GM21367 (cell line): ENCODE measurements around the gene F3.
A peak's percentile ranks its signal among the peaks of the same experiment; 100 is the strongest.
"Not testable (repeated sequence)": the region's sequence is repeated elsewhere in the genome, so short reads cannot be mapped to it uniquely, and the experiment has no call there.

Experiments
- ATAC-seq: cut with Tn5 transposase; IDR thresholded peaks from one replicate; pipeline ENCODE4 v1.9.1; 2021; ENCODE audit not compliant: unreplicated experiment

F3 gene

GRCh38 chr1:94541246-94542087, at the start of gene F3:
Gene F3 (minus strand): TSS chr1:94541759. CDS start chr1:94541636, 123 bp downstream.
- ATAC-seq = peak; percentile 82

GRCh38 chr1:94590203-94591137, 48.9 kb upstream of the F3 start:
- ATAC-seq = no peak

- no peak for ATAC-seq
Observed at GRCh38 chr1:94589728-94590127, 48.2 kb upstream of the F3 start.

GRCh38 chr1:94582565-94582964, 41.0 kb upstream of the F3 start:
- no peak for ATAC-seq

GRCh38 chr1:94580367-94581115, 39.0 kb upstream of the F3 start:
- ATAC-seq = no peak

GRCh38 chr1:94579876-94580294, 38.3 kb upstream of the F3 start:
- ATAC-seq = no peak

GRCh38 chr1:94578856-94579255, 37.3 kb upstream of the F3 start:
- no peak for ATAC-seq

- ATAC-seq = not testable (repeated sequence)
Observed at GRCh38 chr1:94573917-94574316, 32.4 kb upstream of the F3 start.

GRCh38 chr1:94572780-94573179, 31.2 kb upstream of the F3 start:
- no peak for ATAC-seq

GRCh38 chr1:94570965-94571364, 29.4 kb upstream of the F3 start:
- not testable (repeated sequence) for ATAC-seq

GRCh38 chr1:94568806-94569205, 27.2 kb upstream of the F3 start:
- ATAC-seq = not testable (repeated sequence)

- not testable (repeated sequence) for ATAC-seq
Observed at GRCh38 chr1:94567975-94568607, 26.5 kb upstream of the F3 start.

GRCh38 chr1:94566436-94566835, 24.9 kb upstream of the F3 start:
- ATAC-seq = not testable (repeated sequence)

GRCh38 chr1:94565901-94566300, 24.3 kb upstream of the F3 start:
- ATAC-seq = no peak

- no peak for ATAC-seq
Observed at GRCh38 chr1:94562519-94563260, 21.1 kb upstream of the F3 start.

GRCh38 chr1:94560333-94560732, 18.8 kb upstream of the F3 start:
- no peak for ATAC-seq

- ATAC-seq = no peak
Observed at GRCh38 chr1:94559921-94560320, 18.4 kb upstream of the F3 start.

- no peak for ATAC-seq
Observed at GRCh38 chr1:94555091-94555490, 13.5 kb upstream of the F3 start.

- no peak for ATAC-seq
Observed at GRCh38 chr1:94554580-94554979, 13.0 kb upstream of the F3 start.

GRCh38 chr1:94553931-94554330, 12.4 kb upstream of the F3 start:
- no peak for ATAC-seq
